Glutamatergic neuron (in vitro differentiated cells): ENCODE results near the gene CD164. TPM values are rescaled to one million over a fixed set of nuclear protein-coding genes. Genes with fewer than 3 reads are reported as not detected.

Source experiments
- DNase-seq: peaks from one replicate; pipeline ENCODE4 v3.0.0; 2022
- H3K27ac Mint-ChIP-seq: one replicate; pipeline ENCODE4 v1.8.0; 2020; ENCODE audit warnings: mild to moderate bottlenecking, mixed read lengths, inconsistent platforms; ENCODE audit not compliant: unreplicated experiment
- H3K27me3 Mint-ChIP-seq: one replicate; pipeline ENCODE4 v1.8.0; 2020; ENCODE audit warnings: mild to moderate bottlenecking, moderate library complexity, mixed read lengths, inconsistent platforms; ENCODE audit not compliant: unreplicated experiment
- H3K36me3 Mint-ChIP-seq: one replicate; pipeline ENCODE4 v1.8.0; 2020; ENCODE audit warnings: mild to moderate bottlenecking, mixed read lengths, inconsistent platforms; ENCODE audit not compliant: unreplicated experiment
- H3K4me1 Mint-ChIP-seq: one replicate; pipeline ENCODE4 v1.8.0; 2020; ENCODE audit warnings: mild to moderate bottlenecking, low read depth, mixed read lengths, inconsistent platforms; ENCODE audit not compliant: unreplicated experiment
- H3K4me3 Mint-ChIP-seq: one replicate; pipeline ENCODE4 v1.8.0; 2020; ENCODE audit warnings: mild to moderate bottlenecking, mixed read lengths, inconsistent platforms; ENCODE audit not compliant: unreplicated experiment
- H3K9me3 Mint-ChIP-seq: one replicate; pipeline ENCODE4 v1.8.0; 2020; ENCODE audit warnings: mild to moderate bottlenecking, moderate library complexity, mixed read lengths, inconsistent platforms; ENCODE audit not compliant: unreplicated experiment
- CTCF ChIP-seq: fragments of 200-600 bp; sonication (generic); IDR thresholded peaks from one replicate; pipeline ENCODE4 v1.5.0; 2021; ENCODE audit not compliant: partially characterized antibody, unreplicated experiment
- total RNA-seq: library from RNA; stranded (reverse); fragmentation: NEBNext Ultra II Directional; extraction: Animal tissue kit (Norgen Biotek cat#: 25700); gene quantifications from one replicate; pipeline ENCODE4 v1.2.1, GENCODE V29; 2021; ENCODE audit not compliant: unreplicated experiment

Gene CD164
- total RNA-seq, 1 donor from 2014 or later = 45.5 TPM

- no peak for TF ChIP-seq CTCF
- peaks cover 10% of the 10 kb centered on the region for H3K4me1 Mint-ChIP-seq
- peaks cover 7% of the 10 kb centered on the region for H3K27me3 Mint-ChIP-seq
- no peak overlapping the region for H3K27ac Mint-ChIP-seq
- DNase-seq = no peak
- H3K36me3 Mint-ChIP-seq = no peaks in the 10 kb centered on the region
- peaks cover 3% of the 10 kb centered on the region for H3K9me3 Mint-ChIP-seq
- no peak overlapping the region for H3K4me3 Mint-ChIP-seq
Observed at GRCh38 chr6:109321752-109322151, 60.5 kb downstream of the CD164 start.

GRCh38 chr6:109320072-109320471 is 62.2 kb downstream of the CD164 start:
- Mint-ChIP-seq H3K4me3 (no peak overlapping the region), H3K27ac (no peak overlapping the region), H3K36me3 (no peaks in the 10 kb centered on the region), H3K4me1 (peaks cover 12% of the 10 kb centered on the region), H3K27me3 (peaks cover 7% of the 10 kb centered on the region), H3K9me3 (peaks cover 3% of the 10 kb centered on the region)
- no peak for DNase-seq
- TF ChIP-seq CTCF = no peak

GRCh38 chr6:109318328-109318876 is 63.9 kb downstream of the CD164 start:
- peaks cover 12% of the 10 kb centered on the region for H3K4me1 Mint-ChIP-seq
- peak; percentile 52 for DNase-seq
- H3K36me3 Mint-ChIP-seq = no peaks in the 10 kb centered on the region
- peaks cover 3% of the 10 kb centered on the region for H3K9me3 Mint-ChIP-seq
- H3K4me3 Mint-ChIP-seq = peak overlapping the region; percentile 31
- H3K27ac Mint-ChIP-seq = peak overlapping the region; percentile 72
- H3K27me3 Mint-ChIP-seq = peaks cover 7% of the 10 kb centered on the region
- TF ChIP-seq CTCF = no peak

GRCh38 chr6:109316909-109317308 is 65.4 kb downstream of the CD164 start:
- H3K9me3 Mint-ChIP-seq = peaks cover 3% of the 10 kb centered on the region
- no peak overlapping the region for H3K4me3 Mint-ChIP-seq
- TF ChIP-seq CTCF = no peak
- peaks cover 12% of the 10 kb centered on the region for H3K4me1 Mint-ChIP-seq
- no peaks in the 10 kb centered on the region for H3K36me3 Mint-ChIP-seq
- no peak for DNase-seq
- H3K27ac Mint-ChIP-seq = no peak overlapping the region
- H3K27me3 Mint-ChIP-seq = peaks cover 7% of the 10 kb centered on the region

Other genes starting within 250 kb of the CD164 start
- gene PPIL6, start 58.2 kb upstream of the CD164 start, total RNA-seq = 0.83 TPM
- 6.4 TPM for gene SMPD2, start 58.3 kb upstream of the CD164 start, total RNA-seq
- gene MICAL1, start 73.3 kb upstream of the CD164 start, total RNA-seq = 782 TPM
- gene ZBTB24, start 100.8 kb upstream of the CD164 start, total RNA-seq = 6.4 TPM